Progenitor cell of endocrine pancreas (in vitro differentiated cells): Measurements from ENCODE around the gene CYP27B1. TPM values are rescaled to one million over a fixed set of nuclear protein-coding genes. Genes with fewer than 3 reads are reported as not detected.
A peak's percentile ranks its signal among the peaks of the same experiment; 100 is the strongest.

Source experiments
- DNase-seq: peaks from one replicate; pipeline ENCODE4 v3.0.0; 2021; ENCODE audit warnings: low spot score; ENCODE audit not compliant: unreplicated experiment
- H3K27ac Mint-ChIP-seq: 2 replicates; pipeline ENCODE4 v1.8.0; 2021; ENCODE audit warnings: mild to moderate bottlenecking, moderate library complexity, mixed read lengths
- H3K27me3 Mint-ChIP-seq: 2 replicates; pipeline ENCODE4 v1.8.0; 2021; ENCODE audit warnings: mixed read lengths
- H3K36me3 Mint-ChIP-seq: 2 replicates; pipeline ENCODE4 v1.8.0; 2022; ENCODE audit warnings: mixed read lengths; ENCODE audit not compliant: insufficient read depth
- H3K4me1 Mint-ChIP-seq: 2 replicates; pipeline ENCODE4 v1.8.0; 2021; ENCODE audit warnings: low read depth, mixed read lengths
- H3K4me3 Mint-ChIP-seq: 2 replicates; pipeline ENCODE4 v1.8.0; 2021; ENCODE audit warnings: low read depth, mild to moderate bottlenecking, moderate library complexity, mixed read lengths
- H3K9me3 Mint-ChIP-seq: 2 replicates; pipeline ENCODE4 v1.8.0; 2021; ENCODE audit warnings: low read depth, mixed read lengths
- total RNA-seq: library from RNA; stranded (reverse); gene quantifications from 2 replicates; pipeline ENCODE4 v1.2.1, GENCODE V29; 2021
- TF ChIP-seq, protein P1 (sequence below): fragments of 200-600 bp; sonication (generic); IDR thresholded peaks from one replicate; pipeline ENCODE4 v1.5.0; 2021; ENCODE audit warnings: antibody characterized with exemption, mild to moderate bottlenecking; ENCODE audit not compliant: unreplicated experiment

The CYP27B1 gene
- total RNA-seq, 1 donor from 2014 or later, result 2.0 TPM

DNA sequence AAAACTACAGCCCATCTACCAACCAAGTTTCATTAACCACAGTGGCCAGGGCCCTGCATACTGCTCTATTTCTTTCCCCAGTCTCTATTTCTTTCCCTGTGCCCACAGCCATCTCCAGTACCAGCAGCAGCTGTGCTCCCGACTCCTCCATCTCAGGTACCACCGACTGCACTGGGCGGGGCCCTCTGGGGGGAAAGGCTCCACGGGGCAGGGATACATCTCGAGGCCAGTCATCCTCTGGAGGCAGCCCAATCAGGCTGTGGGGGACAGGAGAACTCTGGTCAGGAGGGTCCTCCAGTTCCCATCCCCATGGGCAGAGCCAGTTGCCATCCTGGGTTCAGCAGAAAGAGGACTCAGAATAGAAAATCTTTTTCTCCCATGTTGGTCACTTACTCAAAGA is 17.8 kb downstream of the CYP27B1 start:
- Mint-ChIP-seq H3K27ac (no peak overlapping the region), H3K9me3 (no peaks in the 10 kb centered on the region), H3K4me3 (no peak overlapping the region), H3K36me3 (peaks cover 23% of the 10 kb centered on the region), H3K27me3 (peaks cover 3% of the 10 kb centered on the region), H3K4me1 (peaks cover 27% of the 10 kb centered on the region)
- DNase-seq, result no peak
- TF ChIP-seq, protein P1, sequence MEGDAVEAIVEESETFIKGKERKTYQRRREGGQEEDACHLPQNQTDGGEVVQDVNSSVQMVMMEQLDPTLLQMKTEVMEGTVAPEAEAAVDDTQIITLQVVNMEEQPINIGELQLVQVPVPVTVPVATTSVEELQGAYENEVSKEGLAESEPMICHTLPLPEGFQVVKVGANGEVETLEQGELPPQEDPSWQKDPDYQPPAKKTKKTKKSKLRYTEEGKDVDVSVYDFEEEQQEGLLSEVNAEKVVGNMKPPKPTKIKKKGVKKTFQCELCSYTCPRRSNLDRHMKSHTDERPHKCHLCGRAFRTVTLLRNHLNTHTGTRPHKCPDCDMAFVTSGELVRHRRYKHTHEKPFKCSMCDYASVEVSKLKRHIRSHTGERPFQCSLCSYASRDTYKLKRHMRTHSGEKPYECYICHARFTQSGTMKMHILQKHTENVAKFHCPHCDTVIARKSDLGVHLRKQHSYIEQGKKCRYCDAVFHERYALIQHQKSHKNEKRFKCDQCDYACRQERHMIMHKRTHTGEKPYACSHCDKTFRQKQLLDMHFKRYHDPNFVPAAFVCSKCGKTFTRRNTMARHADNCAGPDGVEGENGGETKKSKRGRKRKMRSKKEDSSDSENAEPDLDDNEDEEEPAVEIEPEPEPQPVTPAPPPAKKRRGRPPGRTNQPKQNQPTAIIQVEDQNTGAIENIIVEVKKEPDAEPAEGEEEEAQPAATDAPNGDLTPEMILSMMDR, result no peak

- peak overlapping the region; percentile 93 for H3K4me3 Mint-ChIP-seq
- peaks cover 19% of the 10 kb centered on the region for H3K36me3 Mint-ChIP-seq
- H3K27me3 Mint-ChIP-seq, result peaks cover 26% of the 10 kb centered on the region
- H3K27ac Mint-ChIP-seq, result peak overlapping the region; percentile 93
- H3K9me3 Mint-ChIP-seq, result no peaks in the 10 kb centered on the region
- DNase-seq, result no peak
- TF ChIP-seq, protein P1, result no peak
- peaks cover 5% of the 10 kb centered on the region for H3K4me1 Mint-ChIP-seq
Observed at GRCh38 chr12:57746025-57746424, 20.9 kb downstream of the CYP27B1 start.

DNA sequence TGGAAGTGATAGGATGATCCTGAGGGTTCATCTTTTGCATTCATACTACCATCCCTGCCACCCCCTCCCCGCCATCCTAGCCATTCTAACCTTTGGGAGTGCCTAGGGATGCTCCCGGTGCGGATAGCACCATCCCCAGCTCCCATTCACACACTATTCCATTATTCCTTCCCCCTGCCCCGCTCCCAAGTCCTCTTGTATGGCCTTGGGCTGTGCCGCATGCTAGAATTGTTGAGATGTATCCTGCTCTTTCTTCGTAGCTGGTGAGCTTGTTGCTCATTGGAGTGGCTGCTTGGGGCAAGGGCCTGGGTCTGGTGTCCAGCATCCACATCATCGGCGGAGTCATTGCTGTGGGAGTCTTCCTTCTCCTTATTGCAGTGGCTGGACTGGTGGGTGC is 21.4 kb downstream of the CYP27B1 start:
- H3K36me3 Mint-ChIP-seq, result peaks cover 18% of the 10 kb centered on the region
- TF ChIP-seq, protein P1, result no peak
- H3K27me3 Mint-ChIP-seq, result peaks cover 32% of the 10 kb centered on the region
- no peak for DNase-seq
- peaks cover 5% of the 10 kb centered on the region for H3K4me1 Mint-ChIP-seq
- H3K4me3 Mint-ChIP-seq, result peak overlapping the region; percentile 93
- no peaks in the 10 kb centered on the region for H3K9me3 Mint-ChIP-seq
- peak overlapping the region; percentile 93 for H3K27ac Mint-ChIP-seq

DNA sequence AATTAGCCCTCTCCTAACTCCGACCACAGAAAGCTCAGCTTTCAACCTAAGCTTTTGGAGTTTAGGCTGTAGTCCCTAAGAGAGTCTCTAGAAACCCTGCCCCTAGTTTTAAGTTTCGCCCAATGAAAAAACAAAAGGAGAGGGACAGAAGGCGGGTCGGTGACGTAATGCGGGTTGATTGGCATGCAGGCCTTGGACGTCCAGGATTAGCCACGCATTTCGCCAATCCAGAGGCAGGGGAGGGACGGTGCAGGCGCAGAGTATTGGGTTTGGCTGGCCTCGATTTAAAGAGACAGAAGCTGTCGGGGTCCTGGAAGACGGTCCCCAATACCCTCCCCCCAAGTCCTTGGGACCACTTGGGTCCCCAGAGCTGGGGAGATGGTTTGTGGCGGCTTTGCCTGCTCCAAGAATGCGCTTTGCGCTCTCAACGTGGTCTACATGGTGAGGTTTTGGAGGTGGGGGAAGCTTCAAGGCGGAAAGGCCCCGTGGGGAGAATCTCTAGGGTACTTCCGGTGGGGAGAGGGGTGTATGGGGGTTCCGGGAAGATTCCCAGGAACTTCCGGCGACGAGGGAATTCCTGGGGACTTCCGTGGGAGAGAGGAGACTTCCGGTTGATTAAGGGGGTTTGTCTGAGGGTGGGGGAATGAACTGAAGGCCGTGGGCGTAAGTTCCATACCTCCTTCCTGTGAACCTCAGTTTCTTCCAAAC is 21.9 kb downstream of the CYP27B1 start, which contains the start of gene TSPAN31:
Gene TSPAN31, plus strand, starts transcription at position 263 of the 708 bp plus-strand sequence. Its CDS starts 116 bp downstream, at position 379.
- peak; percentile 69 for DNase-seq
- Mint-ChIP-seq H3K9me3 (no peaks in the 10 kb centered on the region), H3K4me1 (peaks cover 5% of the 10 kb centered on the region), H3K4me3 (peak within 1 kb of the TSS; percentile 93), H3K27ac (peak within 1 kb of the TSS; percentile 93), H3K27me3 (peaks cover 36% of the 10 kb centered on the region), H3K36me3 (peaks cover 14% of the 10 kb centered on the region)
- TF ChIP-seq, protein P1, result no peak

GRCh38 chr12:57744194-57744776 is 22.6 kb downstream of the CYP27B1 start:
- TF ChIP-seq, protein P1, result no peak
- Mint-ChIP-seq H3K4me3 (peak overlapping the region; percentile 93), H3K27me3 (peaks cover 42% of the 10 kb centered on the region), H3K36me3 (peaks cover 13% of the 10 kb centered on the region), H3K27ac (peak overlapping the region; percentile 93), H3K9me3 (no peaks in the 10 kb centered on the region), H3K4me1 (peaks cover 5% of the 10 kb centered on the region)
- no peak for DNase-seq
